Measurements from ENCODE around the gene CPSF4L.
"Not testable (repeated sequence)": the region's sequence is repeated elsewhere in the genome, so short reads cannot be mapped to it uniquely, and the experiment has no call there.

CPSF4L gene

GRCh38 chr17:73268582-73269328 is 7.1 kb upstream of the CPSF4L start:
- DNase-seq (ENCODE audit: extremely low read depth in 1 of 2, low read depth in 1 of 2), result no peak

- no peak for DNase-seq (ENCODE audit: extremely low read depth in 1 of 2, low read depth in 1 of 2)
Observed at GRCh38 chr17:73267648-73268537, 6.2 kb upstream of the CPSF4L start.

- DNase-seq (ENCODE audit: extremely low read depth in 1 of 2, low read depth in 1 of 2), result no peak
Observed at GRCh38 chr17:73266796-73267195, 5.1 kb upstream of the CPSF4L start.

- DNase-seq (ENCODE audit: extremely low read depth in 1 of 2, low read depth in 1 of 2), result no peak
Observed at GRCh38 chr17:73265646-73266640, 4.3 kb upstream of the CPSF4L start.

- DNase-seq (ENCODE audit: extremely low read depth in 1 of 2, low read depth in 1 of 2), result not testable (repeated sequence)
Observed at GRCh38 chr17:73264448-73264847, 2.8 kb upstream of the CPSF4L start.

DNA sequence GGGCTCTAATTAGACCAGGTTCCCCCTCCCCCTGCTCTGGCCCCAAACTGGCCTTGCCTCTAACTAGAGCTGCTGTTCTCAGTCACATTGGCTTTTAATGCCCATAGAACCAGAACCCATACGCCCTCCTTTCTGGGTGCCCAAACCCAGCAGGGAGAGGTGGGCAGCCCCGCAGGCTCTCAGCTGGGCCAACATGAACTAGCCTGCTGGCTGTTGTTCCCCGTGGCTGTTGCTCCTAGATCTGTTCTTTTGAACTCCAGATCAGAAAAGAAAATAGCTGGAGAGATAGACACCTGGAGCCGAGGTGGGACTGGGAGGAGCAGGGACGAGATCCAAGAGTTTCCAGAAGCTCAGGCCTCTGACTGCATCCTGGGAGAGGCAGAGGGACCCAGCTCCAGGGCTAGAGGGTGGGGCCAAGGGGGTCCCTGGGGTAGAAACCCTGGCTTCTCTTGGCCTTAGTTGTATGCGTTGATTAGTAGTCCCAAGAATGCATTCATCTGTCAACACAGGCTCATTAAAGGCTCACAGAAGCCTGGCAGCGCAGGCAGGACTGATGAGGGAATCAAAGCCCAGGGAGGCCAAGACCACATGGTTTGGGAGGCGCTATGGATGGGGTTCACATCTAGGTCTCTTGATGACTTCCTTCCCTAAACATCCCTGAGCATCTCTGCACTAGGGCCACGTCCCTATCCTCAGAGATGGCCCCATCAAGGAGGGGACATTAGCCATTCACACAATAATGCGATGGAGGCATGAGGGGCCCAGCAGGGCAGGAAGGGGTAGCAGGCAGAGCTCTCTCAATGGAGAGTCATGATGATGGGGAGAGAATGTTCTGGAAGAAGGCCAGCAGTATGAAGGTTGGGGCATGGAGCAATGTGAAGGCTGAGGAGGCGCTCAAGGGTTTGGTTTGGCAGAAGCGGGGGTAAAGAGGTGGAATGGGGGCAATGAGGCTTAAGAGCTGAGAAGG is 1.3 kb upstream of the CPSF4L start:
- no peak for DNase-seq (ENCODE audit: extremely low read depth in 1 of 2, low read depth in 1 of 2)

DNA sequence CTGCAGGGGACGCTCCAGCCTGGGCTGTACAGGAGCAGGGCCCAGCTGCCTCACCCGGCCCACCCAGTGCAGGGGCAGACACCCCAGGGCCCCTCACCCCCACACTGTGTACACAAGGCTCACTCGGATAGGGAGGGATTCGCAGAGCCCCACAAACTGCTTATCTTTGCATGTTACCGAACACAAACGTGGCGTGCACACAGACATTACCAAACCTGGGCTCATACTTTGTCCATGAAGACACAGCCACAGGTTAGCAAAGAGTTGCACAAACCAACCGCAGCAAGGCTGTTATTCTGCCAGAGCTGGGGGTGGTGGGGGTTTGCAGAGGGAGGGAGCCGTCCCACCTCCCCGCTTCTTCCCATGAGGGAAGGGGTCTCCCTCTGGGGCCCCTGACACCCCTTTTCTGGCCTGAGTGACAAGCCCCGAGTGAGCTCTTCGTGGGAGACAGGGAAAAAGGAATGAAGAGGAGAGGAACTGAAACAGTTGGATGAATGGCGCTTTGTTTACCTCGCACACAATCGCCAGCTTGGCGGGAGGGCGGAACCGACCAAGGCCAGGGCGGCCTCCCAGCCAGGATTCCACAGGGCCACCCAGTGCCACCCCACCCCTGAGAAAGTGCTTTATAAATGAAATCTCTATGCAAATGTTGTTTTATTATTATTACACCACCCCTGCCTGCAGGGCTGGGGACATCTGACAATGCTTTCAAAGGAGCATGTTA is 434 bp upstream of the CPSF4L start:
- no peak for DNase-seq (ENCODE audit: extremely low read depth in 1 of 2, low read depth in 1 of 2)

DNA sequence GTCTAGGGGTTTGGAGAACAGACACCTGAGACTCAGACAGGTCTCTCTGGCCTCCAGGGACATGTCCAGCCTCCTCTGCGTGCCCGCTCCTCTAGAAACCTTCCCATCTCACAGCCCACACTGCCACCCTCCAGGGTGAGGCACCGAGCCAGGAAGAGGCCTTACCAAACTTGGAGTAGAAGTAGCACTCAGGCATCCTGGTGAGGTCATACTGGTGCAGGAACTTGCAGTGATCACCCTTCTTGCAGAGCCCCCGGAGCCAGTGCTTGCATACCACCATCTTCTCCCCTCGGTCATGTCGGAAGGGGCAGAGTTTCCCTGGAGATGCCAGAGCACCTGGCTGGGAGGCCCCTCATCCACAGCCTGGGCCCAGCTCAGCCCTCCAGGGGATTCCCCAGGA is 4.2 kb downstream of the CPSF4L start:
- DNase-seq (ENCODE audit: extremely low read depth in 1 of 2, low read depth in 1 of 2), result no peak

DNA sequence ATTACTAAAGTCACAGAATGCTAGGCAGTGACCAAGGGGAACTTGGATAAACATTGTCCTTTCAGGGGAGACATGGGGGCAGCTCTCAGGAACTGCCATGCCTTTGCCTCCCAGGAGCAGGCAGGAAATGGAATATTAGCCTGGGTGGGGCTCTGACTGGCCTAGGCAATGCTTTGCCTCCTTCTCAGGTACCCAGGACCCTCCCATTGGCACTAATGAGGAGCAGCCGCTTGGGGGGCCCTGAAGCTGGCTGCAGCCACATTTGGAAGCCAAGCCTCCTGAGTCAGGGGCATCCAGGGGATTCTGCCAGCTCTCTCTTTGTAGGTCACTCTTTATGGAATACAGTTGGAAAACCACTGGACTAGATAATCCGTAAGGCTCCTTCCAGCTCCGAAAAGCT is 5.5 kb downstream of the CPSF4L start:
- DNase-seq (ENCODE audit: extremely low read depth in 1 of 2, low read depth in 1 of 2), result no peak

GRCh38 chr17:73255671-73256181 is 6.0 kb downstream of the CPSF4L start:
- DNase-seq (ENCODE audit: extremely low read depth in 1 of 2, low read depth in 1 of 2), result peak in 1 of 2 donors; percentile 43

GRCh38 chr17:73251871-73252270 is 9.8 kb downstream of the CPSF4L start:
- no peak for DNase-seq (ENCODE audit: extremely low read depth in 1 of 2, low read depth in 1 of 2)

GRCh38 chr17:73250851-73251640 is 10.6 kb downstream of the CPSF4L start:
- no peak for DNase-seq (ENCODE audit: extremely low read depth in 1 of 2, low read depth in 1 of 2)

GRCh38 chr17:73249700-73250099 is 12.0 kb downstream of the CPSF4L start:
- no peak for DNase-seq (ENCODE audit: extremely low read depth in 1 of 2, low read depth in 1 of 2)

DNA sequence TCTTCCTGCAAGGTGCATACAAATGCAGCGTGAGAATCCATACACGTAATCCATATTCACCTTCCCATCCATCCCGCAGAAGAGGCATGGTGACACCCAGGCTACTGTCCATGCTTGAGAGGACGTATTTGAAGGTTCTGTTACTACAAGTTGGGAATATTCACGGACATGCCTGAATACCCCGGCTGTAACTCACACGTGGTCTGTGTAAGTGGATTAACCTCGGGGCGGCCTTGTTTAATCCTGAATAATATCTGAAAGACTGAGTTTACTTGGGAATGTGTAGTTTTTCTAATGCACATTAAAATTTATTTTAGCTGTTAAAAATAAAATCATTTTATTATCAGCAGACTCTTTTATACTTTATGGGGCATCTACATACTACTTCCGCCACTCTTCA is 13.1 kb downstream of the CPSF4L start:
- DNase-seq (ENCODE audit: extremely low read depth in 1 of 2, low read depth in 1 of 2), result no peak

GRCh38 chr17:73247726-73248125 is 14.0 kb downstream of the CPSF4L start:
- DNase-seq (ENCODE audit: extremely low read depth in 1 of 2, low read depth in 1 of 2), result no peak

GRCh38 chr17:73240561-73240960 is 21.1 kb downstream of the CPSF4L start:
- DNase-seq (ENCODE audit: extremely low read depth in 1 of 2, low read depth in 1 of 2), result no peak

- no peak for DNase-seq (ENCODE audit: extremely low read depth in 1 of 2, low read depth in 1 of 2)
Observed at GRCh38 chr17:73237714-73238113, 24.0 kb downstream of the CPSF4L start.

- DNase-seq (ENCODE audit: extremely low read depth in 1 of 2, low read depth in 1 of 2), result no peak
Observed at GRCh38 chr17:73234736-73235135, 26.9 kb downstream of the CPSF4L start.

Measured in activated CD8-positive, alpha-beta memory T cell treated with anti-CD3 and anti-CD28 coated beads for 1 hour (primary cell).